Measurements from ENCODE around the gene PGM1.

The PGM1 gene

DNA sequence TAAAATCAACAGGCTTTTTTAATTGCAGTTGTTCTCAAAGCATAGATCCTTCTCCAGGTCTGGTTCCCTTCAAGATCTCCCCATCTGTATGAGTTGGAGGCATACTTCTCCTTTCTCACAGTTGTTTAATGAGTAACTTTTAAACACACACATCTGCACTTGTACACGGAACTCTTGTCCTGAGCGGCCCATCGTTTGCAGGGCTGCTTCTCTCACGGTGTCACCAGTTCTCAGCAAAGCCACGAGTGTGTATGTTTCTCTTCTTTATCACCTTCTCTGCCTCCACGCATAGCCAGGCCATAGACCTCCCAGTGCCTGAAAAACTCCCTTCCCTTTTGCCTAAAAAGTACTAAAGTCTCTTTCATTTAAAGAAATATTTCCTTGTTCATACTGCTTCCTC lies 111.9 kb downstream of the PGM1 start:
- no peak for DNase-seq

DNA sequence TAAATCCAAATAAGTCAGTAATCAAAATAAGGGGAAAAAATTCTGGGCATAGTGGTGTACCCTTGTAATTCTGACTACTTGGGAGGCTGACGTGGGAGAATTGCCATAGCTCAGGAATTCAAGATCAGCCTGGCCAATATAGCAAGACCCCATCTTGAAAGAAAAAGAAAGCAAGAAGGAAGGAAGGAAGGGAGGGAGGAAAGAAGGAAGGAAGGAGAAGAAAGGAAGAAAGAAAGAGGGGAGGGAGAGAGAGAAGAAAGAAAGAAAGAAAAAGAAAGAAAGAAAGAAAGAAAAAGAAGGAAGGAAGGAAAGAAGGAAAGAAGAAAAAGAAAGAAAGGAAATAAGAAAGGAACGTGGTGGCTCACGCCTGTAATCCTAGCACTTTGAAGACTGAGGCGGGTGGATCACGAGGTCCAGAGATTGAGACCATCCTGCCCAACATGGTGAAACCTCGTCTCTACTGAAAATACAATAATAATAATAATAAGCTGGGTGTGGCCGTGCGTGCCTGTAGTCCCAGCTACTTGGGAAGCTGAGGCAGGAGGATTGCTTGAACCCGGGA lies 116.1 kb downstream of the PGM1 start:
- DNase-seq: no peak
